ENCODE measurements around the gene TMEM187. TPM values are rescaled to one million over a fixed set of nuclear protein-coding genes. Genes with fewer than 3 reads are reported as not detected.

The TMEM187 gene
- polyA plus RNA-seq, 1 experiment, result 8.7 TPM

DNA sequence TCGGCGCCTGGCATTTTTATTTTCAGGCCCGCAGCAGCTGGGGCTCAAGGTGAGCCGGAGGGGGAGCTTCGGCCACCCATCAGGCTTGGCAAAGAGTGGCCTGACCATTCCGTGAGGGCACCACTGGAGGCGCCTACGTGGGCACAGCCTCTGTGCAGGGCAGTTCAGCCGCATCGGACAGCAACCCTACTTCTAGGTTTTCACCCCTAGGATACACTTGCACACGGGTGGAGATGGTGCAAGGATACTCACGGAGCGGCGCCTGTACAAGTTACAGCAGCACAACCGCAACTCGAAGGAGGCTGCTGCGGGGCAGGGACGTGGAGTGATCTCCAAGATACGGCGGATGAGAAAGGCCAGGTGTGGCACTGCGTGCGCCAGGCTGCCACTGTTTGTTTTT, 11.8 kb upstream of the TMEM187 start:
- Histone ChIP-seq H3K27me3 (ENCODE audit: control insufficient read depth, insufficient read depth, low read length) (no peaks in the 10 kb centered on the region), H3K36me3 (ENCODE audit: control insufficient read depth, insufficient read depth, low read length) (peaks cover 36% of the 10 kb centered on the region), H3K4me3 (ENCODE audit: low read depth, low read length) (no peak overlapping the region)
- POLR2A ChIA-PET, result no interaction called here
- CTCF ChIA-PET, result interaction anchor here (0.9 kb wide), 1 partner anchor 9 kb away, joined by 3 read pairs; no protein-coding TSS in a partner anchor
- TF ChIP-seq, protein P1, sequence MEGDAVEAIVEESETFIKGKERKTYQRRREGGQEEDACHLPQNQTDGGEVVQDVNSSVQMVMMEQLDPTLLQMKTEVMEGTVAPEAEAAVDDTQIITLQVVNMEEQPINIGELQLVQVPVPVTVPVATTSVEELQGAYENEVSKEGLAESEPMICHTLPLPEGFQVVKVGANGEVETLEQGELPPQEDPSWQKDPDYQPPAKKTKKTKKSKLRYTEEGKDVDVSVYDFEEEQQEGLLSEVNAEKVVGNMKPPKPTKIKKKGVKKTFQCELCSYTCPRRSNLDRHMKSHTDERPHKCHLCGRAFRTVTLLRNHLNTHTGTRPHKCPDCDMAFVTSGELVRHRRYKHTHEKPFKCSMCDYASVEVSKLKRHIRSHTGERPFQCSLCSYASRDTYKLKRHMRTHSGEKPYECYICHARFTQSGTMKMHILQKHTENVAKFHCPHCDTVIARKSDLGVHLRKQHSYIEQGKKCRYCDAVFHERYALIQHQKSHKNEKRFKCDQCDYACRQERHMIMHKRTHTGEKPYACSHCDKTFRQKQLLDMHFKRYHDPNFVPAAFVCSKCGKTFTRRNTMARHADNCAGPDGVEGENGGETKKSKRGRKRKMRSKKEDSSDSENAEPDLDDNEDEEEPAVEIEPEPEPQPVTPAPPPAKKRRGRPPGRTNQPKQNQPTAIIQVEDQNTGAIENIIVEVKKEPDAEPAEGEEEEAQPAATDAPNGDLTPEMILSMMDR (IDR thresholded peaks at IDR 0.05; ENCODE audit: insufficient read depth, low read depth, low read length), result no peak
- no peak for DNase-seq (ENCODE audit: low read depth)

DNA sequence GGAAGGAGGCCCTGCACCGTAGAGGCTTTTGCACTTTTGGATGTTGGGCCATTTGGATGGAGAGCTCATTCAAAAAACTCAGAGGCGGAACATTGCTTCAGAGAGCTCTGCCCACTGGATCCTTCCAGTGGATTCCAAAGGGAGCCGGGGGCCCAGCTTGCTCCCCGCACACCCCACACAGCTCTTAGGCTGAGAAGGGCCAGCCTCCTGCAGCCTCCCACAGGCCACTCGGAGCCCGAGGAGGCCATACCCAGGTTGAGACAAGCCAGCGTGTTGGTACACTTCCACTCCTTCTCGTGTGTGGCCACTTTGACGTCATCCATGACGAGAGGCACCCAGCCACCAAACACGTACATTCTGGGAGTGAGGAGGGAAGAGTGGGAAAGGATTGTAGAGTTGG, 11.3 kb upstream of the TMEM187 start:
- ChIA-PET POLR2A (no interaction called here), CTCF (interaction anchor here (0.9 kb wide), 1 partner anchor 8 kb away, joined by 3 read pairs; no protein-coding TSS in a partner anchor)
- no peaks in the 10 kb centered on the region for H3K27me3 ChIP-seq (ENCODE audit: control insufficient read depth, insufficient read depth, low read length)
- no peak overlapping the region for H3K4me3 ChIP-seq (ENCODE audit: low read depth, low read length)
- no peak for DNase-seq (ENCODE audit: low read depth)
- TF ChIP-seq, protein P1 (IDR thresholded peaks at IDR 0.05; ENCODE audit: insufficient read depth, low read depth, low read length), result no peak
- peaks cover 34% of the 10 kb centered on the region for H3K36me3 ChIP-seq (ENCODE audit: control insufficient read depth, insufficient read depth, low read length)

DNA sequence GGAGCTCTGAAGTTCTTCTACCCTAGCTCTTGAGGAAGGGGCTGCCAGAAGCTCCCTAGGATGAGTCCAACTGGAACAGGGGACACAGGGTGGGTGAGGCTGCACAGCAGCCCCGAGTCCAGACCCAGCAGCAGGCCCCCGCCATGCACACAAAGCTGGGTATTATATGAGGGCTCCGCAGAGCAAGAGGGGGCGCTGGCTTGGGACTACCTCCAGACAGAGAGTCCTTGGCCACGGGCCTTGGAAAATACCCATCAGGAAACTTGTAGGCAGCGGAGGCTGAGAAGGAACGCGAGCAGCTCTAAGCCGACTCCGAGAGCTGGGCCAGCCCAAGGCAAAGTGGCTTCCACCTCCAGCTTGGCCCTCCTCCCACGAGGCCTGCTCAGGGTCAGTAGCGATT, 9.0 kb upstream of the TMEM187 start:
- ChIA-PET CTCF (no interaction called here), POLR2A (no interaction called here)
- peaks cover 29% of the 10 kb centered on the region for H3K36me3 ChIP-seq (ENCODE audit: control insufficient read depth, insufficient read depth, low read length)
- H3K4me3 ChIP-seq (ENCODE audit: low read depth, low read length), result no peak overlapping the region
- TF ChIP-seq, protein P1 (IDR thresholded peaks at IDR 0.05; ENCODE audit: insufficient read depth, low read depth, low read length), result no peak
- DNase-seq (ENCODE audit: low read depth), result no peak
- no peaks in the 10 kb centered on the region for H3K27me3 ChIP-seq (ENCODE audit: control insufficient read depth, insufficient read depth, low read length)

DNA sequence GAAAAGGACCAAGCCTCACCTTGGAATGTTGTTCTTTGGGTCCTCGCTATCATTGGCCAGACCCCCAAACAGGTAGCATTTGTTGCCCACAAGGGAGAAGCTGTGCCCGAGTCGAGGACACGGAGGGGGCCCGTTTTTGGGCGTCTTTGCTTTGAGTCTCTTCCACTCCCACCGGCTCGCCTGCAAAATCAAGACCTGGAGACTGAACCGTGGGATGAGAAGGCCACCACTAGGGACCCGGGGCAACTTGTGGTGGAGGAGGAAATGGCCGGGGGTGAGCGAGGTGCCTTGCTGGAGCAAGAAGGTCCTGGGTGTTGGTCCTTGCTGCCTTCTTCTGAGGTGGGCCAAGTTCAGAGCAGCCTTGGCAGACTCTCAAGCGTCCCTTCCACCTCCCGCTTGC, 8.4 kb upstream of the TMEM187 start:
- Histone ChIP-seq H3K27me3 (ENCODE audit: control insufficient read depth, insufficient read depth, low read length) (no peaks in the 10 kb centered on the region), H3K36me3 (ENCODE audit: control insufficient read depth, insufficient read depth, low read length) (peaks cover 27% of the 10 kb centered on the region), H3K4me3 (ENCODE audit: low read depth, low read length) (no peak overlapping the region)
- ChIA-PET CTCF (interaction anchor here (0.7 kb wide), 1 partner anchor 128 kb away, joined by 3 read pairs; no protein-coding TSS in a partner anchor), POLR2A (no interaction called here)
- no peak for DNase-seq (ENCODE audit: low read depth)
- TF ChIP-seq, protein P1 (IDR thresholded peaks at IDR 0.05; ENCODE audit: insufficient read depth, low read depth, low read length), result no peak

DNA sequence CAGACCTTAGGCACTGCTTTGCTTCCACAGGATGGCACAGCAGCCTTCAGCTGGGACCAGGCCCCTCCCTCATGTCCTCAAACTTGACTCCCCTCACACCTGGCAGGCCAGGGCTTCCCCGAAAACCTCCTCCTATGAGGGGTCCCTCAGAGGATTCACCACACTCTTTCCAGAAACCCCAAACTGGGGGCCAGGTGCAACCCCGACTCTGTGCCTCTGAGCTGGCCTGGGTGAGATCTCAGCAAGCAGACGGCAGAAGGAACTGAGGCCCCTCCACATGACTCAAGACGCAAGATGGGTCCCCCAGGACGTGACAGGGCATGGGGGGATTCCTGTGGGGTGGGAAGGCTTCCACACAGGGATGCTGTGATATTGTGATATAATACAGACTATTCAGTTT, 7.1 kb upstream of the TMEM187 start:
- no peak for DNase-seq (ENCODE audit: low read depth)
- ChIA-PET POLR2A (no interaction called here), CTCF (no interaction called here)
- H3K27me3 ChIP-seq (ENCODE audit: control insufficient read depth, insufficient read depth, low read length), result no peaks in the 10 kb centered on the region
- H3K36me3 ChIP-seq (ENCODE audit: control insufficient read depth, insufficient read depth, low read length), result peaks cover 19% of the 10 kb centered on the region
- no peak overlapping the region for H3K4me3 ChIP-seq (ENCODE audit: low read depth, low read length)
- TF ChIP-seq, protein P1 (IDR thresholded peaks at IDR 0.05; ENCODE audit: insufficient read depth, low read depth, low read length), result no peak
